Heart left ventricle (tissue), 13 donors: Measurements from ENCODE around the gene NXPE4.

Experiments used
- CTCF ChIP-seq, 12 donors: fragments of 200-600 bp; sonication (generic) in 4 of 12; IDR thresholded peaks; one replicate each; pipeline versions ENCODE4 v1.5.0 to v1.8.0; 2018 to 2022; ENCODE audit warnings: antibody characterized with exemption in 12 of 12, mild to moderate bottlenecking in 5 of 12
- POLR2A ChIP-seq, 2 donors: fragments of 450-650 bp; IDR thresholded peaks; one replicate each; pipeline ENCODE4 v1.6.1; 2017; ENCODE audit warnings: antibody characterized with exemption in 2 of 2, mild to moderate bottlenecking in 2 of 2, moderate library complexity in 2 of 2
- donor health status: ischemic (EF 13 %, LVEDD 7.1; RV severe dilation, severe dysfunction).
- donor health status: DM: no; HTN: yes; CAD: no.
- donor health status: DM: no; HTN: no; CAD: no.
- donor health status: ischemic (EF 25% LVEDD 6.9; RV normal size, moderate dysfunction).
- donor health status: ischemic (EF 25% LVEDD 5.7; RV mildly dilated, moderate dysfunction).
- donor health status: ischemic (EF 35%, LVEDD 5.7; RV mildly dilated, moderate dysfunction).
- donor health status: nonischemic (EF 11% LVEDD 7.7; RV severe dilation, severe dysfunction).
- donor health status: DM: yes; HTN: yes; CAD: no.
- donor health status: PGD.
- donor health status: ischemic (EF 29% LVEDD 5.4; RV normal size, mild dysfunction).
- donor health status: nonischemic (EF 23%, LVEDD 6.1; RV moderate dilation, normal function).

DNA sequence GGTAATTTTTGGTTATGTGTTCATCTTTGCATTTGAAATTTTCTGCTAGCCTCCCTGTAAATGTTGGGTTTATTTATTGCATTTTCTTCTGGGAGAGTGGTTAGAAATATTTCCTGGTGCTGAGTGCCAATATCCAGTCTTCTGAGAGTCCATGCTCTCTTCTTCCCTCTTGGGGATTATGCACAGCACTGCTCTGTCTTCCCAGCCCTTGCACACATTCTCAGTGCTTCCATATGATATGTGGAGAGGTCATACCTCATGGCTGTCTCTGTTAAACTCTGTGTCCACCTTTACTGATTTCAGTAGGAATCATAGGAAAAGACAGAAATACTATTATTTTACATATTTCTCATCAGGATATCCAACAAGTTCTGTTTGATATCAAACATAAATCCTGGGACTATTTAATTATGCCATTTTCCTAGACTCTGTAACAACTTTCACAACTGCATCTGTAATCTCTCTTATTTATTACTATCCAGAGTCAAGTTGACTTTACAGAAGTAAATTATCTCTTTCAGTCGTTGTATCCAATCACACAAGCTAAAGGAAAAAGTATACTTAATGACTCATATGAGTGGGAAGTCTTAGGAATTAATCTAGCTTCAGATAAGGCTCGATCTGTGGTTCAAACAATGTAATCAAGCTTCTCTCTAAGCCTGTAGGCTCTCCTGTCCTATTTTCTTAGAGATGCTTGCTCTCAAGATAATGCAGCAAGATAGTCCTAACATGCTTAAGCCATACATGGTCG lies 33.2 kb downstream of the NXPE4 start:
- TF ChIP-seq POLR2A (IDR thresholded peaks at IDR 0.05) (no peak), CTCF (IDR thresholded peaks at IDR 0.05) (no peak)
